ENCODE data around the gene AMT. TPM values are rescaled to one million over a fixed set of nuclear protein-coding genes. Genes with fewer than 3 reads are reported as not detected.
A peak's percentile ranks its signal among the peaks of the same experiment; 100 is the strongest.

Gene AMT, protein sequence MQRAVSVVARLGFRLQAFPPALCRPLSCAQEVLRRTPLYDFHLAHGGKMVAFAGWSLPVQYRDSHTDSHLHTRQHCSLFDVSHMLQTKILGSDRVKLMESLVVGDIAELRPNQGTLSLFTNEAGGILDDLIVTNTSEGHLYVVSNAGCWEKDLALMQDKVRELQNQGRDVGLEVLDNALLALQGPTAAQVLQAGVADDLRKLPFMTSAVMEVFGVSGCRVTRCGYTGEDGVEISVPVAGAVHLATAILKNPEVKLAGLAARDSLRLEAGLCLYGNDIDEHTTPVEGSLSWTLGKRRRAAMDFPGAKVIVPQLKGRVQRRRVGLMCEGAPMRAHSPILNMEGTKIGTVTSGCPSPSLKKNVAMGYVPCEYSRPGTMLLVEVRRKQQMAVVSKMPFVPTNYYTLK
- total RNA-seq (2014; rRNA removed; shearing (Covaris generic)): 48.1 and 60.4 TPM in 2 replicates

DNA sequence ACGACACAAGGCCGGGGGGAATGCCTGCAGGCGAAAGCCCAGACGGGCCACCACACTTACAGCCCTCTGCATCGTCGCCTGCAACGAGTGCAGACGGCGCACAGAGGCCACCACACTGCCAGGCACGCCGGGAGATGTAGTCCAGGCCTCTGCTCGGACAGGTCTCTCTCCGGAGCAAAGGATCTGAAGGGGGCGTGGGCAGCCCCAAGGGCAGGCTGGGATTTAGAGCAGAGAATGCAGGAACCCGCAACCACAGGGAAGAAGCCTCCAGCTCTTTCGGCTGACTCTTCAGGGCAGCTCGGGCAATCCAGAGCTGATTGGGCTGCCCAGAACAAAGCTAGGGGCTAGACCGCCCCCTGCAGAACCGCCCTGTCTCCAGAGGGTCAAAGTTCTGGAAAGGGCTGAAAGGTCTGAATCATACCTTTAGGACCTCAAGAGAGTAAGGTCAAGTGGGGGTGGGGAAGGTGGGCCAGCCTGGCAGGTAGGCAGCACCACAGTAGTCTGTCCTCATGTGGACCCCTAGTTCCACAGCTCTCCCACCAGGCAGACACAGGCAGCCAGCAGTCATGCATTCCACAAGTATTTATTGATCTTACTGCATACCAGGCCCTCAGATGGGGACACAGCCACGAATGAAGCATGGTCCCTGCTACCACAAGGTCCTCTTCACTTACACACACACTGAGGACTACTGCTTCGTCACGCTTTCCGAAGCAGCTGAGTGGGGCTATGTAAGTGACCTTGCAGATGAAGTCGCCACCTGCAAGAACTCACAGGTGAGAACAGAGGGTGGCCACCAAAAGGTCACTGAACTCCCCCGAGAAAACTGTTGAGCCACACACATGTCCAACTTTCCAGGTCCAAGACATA, at the start of gene AMT:
Gene AMT, minus strand, starts transcription at position 95 of the 870 bp plus-strand sequence. Its CDS starts 23 bp downstream, at position 72.
- Histone ChIP-seq H3K27me3 (ENCODE audit: control insufficient read depth, insufficient read depth, low read length) (no peaks in the 10 kb centered on the region), H3K4me3 (ENCODE audit: insufficient read depth, low read depth, low read length) (peak within 1 kb of the TSS; percentile 55), H3K36me3 (replicated peaks; ENCODE audit: control insufficient read depth, insufficient read depth, low read length) (peaks cover 5% of the 10 kb centered on the region)
- peak; percentile 96 for DNase-seq

DNA sequence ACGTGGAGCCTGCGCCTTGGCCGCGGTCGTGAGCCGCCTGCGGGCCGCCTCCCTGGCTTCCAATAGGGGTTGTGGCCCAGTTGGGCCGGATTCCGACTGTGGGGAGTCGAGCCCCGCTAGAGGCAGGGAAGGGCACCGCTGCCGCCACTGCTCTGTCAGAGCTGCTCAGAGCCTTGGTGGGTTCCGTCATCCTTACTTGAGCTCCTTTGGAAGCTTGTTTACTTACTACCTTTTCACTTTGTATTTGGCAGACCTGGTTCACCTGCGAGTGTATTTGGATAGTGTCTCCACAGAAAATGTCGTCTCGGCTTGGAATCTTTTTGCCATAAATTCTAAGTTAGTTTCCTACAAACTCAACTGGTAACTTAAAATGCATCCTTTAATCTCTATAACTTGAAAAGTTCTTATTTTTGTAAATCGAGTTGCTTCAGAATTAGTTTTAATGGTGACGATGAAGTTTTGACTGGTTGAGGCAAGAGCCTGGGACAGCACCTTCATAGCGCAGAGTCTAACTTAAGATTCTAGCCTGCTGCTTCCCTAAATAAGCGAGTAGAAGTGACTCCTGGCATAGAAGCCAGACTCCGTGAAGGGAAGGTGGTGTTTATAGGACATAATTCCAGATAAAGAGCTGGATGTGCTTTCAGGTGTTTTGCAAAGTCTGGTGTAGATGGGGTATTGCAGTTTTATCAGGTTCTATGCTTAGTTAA, 48.6 kb upstream of the AMT start:
- H3K36me3 ChIP-seq (replicated peaks; ENCODE audit: control insufficient read depth, insufficient read depth, low read length): peaks cover 1% of the 10 kb centered on the region; the same call in 1 of the 2 replicates
- H3K27me3 ChIP-seq (ENCODE audit: control insufficient read depth, insufficient read depth, low read length): no peaks in the 10 kb centered on the region
- H3K4me3 ChIP-seq (ENCODE audit: insufficient read depth, low read depth, low read length): peak overlapping the region; percentile 86
- no peak for DNase-seq

DNA sequence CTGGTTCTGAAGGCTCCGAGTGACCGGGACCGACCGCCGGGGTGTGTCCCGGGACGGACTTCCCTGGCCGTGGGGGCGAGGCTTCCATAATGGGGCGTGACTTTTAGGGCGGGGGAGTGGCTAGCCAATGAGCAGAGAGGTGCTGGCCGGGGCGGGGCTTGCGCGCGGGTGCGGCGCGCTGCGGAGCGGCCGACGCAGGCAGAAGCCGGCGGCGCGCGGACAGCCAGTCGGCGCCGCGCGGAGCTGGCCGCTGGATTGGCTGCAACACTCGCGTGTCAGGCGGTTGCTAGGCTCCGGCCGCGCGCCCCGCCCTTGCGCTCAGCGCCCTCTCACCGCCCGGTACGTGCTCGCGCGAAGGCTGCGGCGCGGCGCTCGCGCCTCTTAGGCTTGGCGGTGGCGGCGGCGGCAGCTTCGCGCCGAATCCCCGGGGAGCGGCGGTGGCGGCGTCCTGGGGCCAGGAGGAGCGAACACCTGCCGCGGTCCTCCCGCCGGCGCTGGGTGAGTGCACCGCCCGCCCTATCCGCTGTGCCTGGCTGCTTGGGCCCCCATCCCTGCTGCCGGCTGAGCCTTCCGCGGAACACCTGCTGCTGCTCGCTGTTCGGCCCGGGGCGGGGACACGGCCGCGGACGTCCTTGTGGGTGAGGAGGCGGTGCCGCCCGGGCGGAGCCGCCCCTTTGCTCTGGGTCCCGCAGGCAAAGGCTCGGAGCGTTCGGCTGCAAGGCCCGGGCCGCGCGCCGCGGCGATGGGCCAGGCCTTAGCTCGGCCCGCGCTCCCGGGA, 47.9 kb upstream of the AMT start, which contains the start of gene DAG1:
Gene DAG1, plus strand, starts transcription at position 332 of the 778 bp plus-strand sequence. CDS start 40,268 bp downstream, outside the sequence.
- peak within 1 kb of the TSS; percentile 86 for H3K4me3 ChIP-seq (ENCODE audit: insufficient read depth, low read depth, low read length)
- no peaks in the 10 kb centered on the region for H3K27me3 ChIP-seq (ENCODE audit: control insufficient read depth, insufficient read depth, low read length)
- H3K36me3 ChIP-seq (replicated peaks; ENCODE audit: control insufficient read depth, insufficient read depth, low read length): peaks cover 1% of the 10 kb centered on the region; the same call in 1 of the 2 replicates
- peak; percentile 99 for DNase-seq

DNA sequence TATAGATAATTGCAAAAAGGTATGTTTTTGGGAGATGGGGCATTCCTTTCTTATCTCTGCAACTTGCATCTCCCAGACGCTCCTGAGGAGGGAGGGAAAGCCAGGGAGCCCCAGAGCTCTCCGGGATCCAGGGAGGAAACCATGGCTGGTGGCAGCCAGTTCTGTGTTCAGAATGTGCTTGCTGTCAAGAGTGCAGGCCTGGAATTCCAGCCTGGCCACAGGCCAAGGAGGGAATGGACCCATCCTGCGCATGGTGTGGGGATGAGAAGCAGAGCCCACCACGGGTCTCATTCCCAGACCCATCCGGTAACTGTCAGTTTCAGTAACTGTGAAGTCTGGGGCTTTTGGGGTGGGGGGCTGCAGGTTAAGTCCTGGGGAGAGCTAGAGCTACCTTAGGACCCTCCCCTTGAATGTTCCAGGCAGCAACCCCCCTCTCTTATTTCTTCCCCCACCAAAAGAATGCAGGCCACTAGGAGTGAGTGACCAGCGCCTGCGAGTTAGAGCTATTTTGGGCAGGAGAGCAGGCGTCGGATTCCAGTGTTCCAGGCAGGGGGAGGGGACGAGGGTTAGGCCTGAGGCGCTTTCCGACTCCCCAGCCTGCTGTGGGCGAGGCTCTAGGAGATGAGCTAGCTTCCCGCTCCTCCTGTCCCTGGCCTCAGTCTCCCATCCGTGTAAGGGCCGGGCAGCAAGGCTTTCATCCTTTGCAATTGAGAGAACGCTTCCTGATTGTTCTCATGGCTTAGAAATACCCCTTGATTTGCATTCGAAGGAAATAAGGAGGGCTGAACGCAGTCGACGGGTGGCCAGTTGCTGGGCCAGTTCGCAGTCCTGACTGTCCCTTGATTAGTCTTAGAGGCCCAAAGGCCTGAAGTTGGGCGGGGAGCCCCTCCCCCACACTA, 47.0 kb upstream of the AMT start:
- Histone ChIP-seq H3K4me3 (ENCODE audit: insufficient read depth, low read depth, low read length) (peak overlapping the region; percentile 58), H3K36me3 (replicated peaks; ENCODE audit: control insufficient read depth, insufficient read depth, low read length) (peaks cover 1% of the 10 kb centered on the region; the same call in 1 of the 2 replicates), H3K27me3 (ENCODE audit: control insufficient read depth, insufficient read depth, low read length) (no peaks in the 10 kb centered on the region)
- peak; percentile 80 for DNase-seq

DNA sequence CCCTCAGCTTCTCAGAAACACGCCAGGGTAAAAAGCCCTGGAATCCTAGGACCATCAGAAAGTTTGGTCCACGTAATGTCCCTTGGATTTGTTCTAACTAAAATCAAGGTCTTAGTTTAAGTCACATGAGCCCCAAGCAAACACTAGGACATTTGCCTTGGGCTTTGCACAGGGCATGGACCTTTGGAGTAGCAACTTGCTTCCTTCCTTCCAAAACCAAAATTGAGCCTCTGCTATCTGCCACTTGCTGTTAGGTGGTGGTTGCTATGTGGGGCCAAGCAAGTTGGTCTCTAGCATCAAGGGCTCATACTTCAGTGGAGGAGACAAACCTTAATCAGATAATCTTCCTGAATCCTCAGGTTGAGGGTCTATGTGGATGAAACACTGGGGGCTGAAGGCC, 43.8 kb upstream of the AMT start:
- Histone ChIP-seq H3K36me3 (replicated peaks; ENCODE audit: control insufficient read depth, insufficient read depth, low read length) (no peaks in the 10 kb centered on the region), H3K4me3 (ENCODE audit: insufficient read depth, low read depth, low read length) (no peak overlapping the region), H3K27me3 (ENCODE audit: control insufficient read depth, insufficient read depth, low read length) (no peaks in the 10 kb centered on the region)
- peak; percentile 14 for DNase-seq

DNA sequence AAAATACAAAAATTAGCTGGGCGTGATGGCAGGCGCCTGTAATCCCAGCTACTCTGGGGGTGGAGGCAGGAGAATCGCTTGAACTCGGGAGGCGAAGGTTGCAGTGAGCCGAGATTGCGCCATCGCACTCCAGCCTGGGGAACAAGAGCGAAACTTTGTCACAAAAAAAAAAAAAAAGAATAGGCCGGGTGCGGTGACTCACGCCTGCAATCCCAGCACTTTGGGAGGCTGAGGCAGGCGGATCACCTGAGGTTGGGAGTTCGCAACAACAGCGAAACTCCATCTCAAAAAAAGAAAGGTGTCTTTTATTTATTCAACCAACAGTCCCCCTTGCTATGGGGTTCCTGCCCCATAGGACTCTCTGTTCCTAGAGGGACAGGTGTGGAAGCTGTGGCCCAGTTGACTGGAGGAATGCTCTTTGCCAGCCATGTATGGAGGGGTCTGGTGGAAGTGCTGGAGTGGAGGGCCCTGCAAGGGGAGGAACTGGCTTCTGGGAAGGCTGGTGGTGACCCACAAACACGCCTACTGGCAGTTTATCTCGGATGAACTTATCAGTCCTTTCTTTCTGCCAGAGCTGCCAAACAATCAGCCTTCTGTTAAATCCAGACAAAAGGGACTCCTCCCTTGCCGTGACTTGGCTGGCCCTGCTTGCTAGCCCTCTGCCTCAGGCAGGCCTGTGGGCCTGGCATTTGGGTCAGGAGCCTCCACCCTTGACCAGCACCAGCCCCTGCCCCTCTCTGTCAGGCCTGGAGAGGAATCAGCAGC, 43.2 kb upstream of the AMT start:
- Histone ChIP-seq H3K36me3 (replicated peaks; ENCODE audit: control insufficient read depth, insufficient read depth, low read length) (no peaks in the 10 kb centered on the region), H3K4me3 (ENCODE audit: insufficient read depth, low read depth, low read length) (no peak overlapping the region), H3K27me3 (ENCODE audit: control insufficient read depth, insufficient read depth, low read length) (no peaks in the 10 kb centered on the region)
- DNase-seq: peak; percentile 35

DNA sequence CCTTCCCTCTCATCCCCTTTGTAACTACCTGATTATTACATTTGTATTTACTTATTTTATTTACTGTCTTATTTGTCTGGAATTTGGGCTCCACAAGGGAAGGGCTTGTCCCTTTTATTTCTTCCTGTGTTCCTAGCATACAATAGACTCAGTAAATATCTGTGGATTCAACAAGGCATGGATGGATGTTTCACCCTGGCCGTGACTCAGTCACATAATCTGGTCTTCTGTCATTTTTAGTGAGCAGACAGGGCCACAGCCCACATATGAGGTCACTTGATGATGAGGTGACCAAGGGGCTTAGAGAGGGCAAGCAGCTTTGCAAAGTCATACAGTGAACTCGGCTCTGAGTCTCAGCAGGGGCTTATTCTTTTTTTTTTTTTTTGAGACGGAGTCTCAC, 39.9 kb upstream of the AMT start:
- Histone ChIP-seq H3K4me3 (ENCODE audit: insufficient read depth, low read depth, low read length) (no peak overlapping the region), H3K36me3 (replicated peaks; ENCODE audit: control insufficient read depth, insufficient read depth, low read length) (no peaks in the 10 kb centered on the region), H3K27me3 (ENCODE audit: control insufficient read depth, insufficient read depth, low read length) (no peaks in the 10 kb centered on the region)
- peak; percentile 28 for DNase-seq

DNA sequence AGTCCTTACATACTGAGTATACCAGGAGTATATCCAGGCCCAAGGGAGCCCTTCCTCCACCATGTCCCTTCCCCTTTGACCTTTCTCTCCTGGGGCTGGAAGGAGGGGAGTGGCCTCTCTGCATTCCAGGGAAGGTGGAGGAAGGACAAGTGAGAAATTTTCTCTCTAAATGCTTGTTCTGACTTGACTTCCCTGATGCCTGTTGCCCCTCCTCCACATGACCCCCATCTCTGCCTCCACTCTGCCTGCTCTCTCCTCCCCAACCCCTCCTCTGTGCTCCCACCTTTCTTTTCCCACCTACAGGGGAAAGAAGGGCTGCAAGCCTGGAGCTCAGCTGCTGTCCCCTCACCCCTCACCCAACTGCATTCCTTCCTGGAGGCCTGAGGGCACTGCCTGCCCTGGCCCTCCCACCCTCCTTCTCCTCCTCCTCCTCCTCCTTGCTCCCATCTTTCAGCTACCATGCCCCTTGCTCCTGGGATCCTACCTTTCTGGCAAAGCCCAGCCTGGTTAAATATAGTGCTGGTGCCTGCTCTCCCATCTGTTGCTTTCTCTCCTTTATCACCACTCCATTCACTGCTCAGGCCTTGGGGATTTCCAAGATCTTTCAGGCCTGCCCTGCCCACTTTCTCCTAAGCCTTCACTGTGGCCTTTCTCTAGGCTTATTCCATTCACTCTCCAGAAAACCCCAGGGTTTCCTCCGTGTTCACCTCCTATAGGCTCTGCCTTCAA, 39.3 kb upstream of the AMT start:
- DNase-seq: peak; percentile 72
- Histone ChIP-seq H3K4me3 (ENCODE audit: insufficient read depth, low read depth, low read length) (no peak overlapping the region), H3K27me3 (ENCODE audit: control insufficient read depth, insufficient read depth, low read length) (no peaks in the 10 kb centered on the region), H3K36me3 (replicated peaks; ENCODE audit: control insufficient read depth, insufficient read depth, low read length) (no peaks in the 10 kb centered on the region)

DNA sequence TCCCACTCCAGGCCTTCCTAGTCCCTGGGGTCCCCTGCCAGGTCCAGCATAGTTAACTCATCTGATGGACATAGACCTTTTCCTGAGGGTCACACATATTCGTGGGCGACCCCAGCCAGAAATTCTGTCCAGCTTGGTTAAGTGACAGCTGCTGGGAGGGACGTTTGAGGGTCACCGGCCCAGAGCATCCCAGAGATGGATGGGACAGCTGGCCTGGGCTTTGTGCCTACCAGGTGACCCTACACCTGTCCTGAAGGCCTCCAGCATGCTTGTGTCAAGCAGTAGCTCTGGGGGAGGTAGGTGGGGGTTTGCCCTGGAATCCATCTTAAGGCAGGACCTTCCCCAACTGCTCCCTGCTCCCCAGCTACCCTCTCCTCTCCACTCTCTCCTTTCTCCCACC, 38.7 kb upstream of the AMT start:
- no peak overlapping the region for H3K4me3 ChIP-seq (ENCODE audit: insufficient read depth, low read depth, low read length)
- no peaks in the 10 kb centered on the region for H3K27me3 ChIP-seq (ENCODE audit: control insufficient read depth, insufficient read depth, low read length)
- H3K36me3 ChIP-seq (replicated peaks; ENCODE audit: control insufficient read depth, insufficient read depth, low read length): no peaks in the 10 kb centered on the region
- no peak for DNase-seq

DNA sequence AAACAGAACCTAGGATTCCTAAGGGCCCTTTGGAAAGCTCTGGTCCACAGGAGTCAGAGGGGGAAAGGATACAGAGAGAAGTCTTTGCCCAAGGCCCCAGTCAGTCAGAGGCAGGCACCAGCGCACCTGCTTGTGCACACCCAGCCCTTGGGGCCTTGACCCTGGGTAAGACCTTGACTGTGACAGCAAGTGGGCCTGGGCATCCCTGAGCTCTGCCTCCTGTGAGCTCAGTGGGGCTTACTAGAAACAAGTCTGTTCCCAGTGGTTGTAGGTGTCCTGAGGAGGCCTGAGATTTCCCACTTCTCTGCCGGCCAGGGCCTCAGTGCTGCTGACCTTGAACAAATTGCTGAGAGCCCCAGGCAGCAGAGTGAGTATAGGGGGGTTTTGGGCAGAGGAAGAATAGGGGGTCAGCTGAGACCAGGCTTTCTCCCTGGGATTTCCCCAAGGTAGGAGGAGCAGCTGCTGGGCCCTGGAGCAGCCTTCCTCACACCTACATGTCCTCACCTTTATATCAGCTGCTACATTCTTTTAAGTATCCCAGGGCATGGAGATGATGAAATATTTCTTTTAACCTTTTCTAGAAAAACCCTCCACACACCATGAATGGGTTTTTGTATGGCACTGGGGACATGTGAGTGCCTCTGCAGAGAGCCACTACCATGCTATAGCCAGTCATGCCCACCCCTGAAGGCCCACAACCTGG, 38.1 kb upstream of the AMT start:
- Histone ChIP-seq H3K4me3 (ENCODE audit: insufficient read depth, low read depth, low read length) (no peak overlapping the region), H3K36me3 (replicated peaks; ENCODE audit: control insufficient read depth, insufficient read depth, low read length) (no peaks in the 10 kb centered on the region), H3K27me3 (ENCODE audit: control insufficient read depth, insufficient read depth, low read length) (no peaks in the 10 kb centered on the region)
- DNase-seq: no peak

DNA sequence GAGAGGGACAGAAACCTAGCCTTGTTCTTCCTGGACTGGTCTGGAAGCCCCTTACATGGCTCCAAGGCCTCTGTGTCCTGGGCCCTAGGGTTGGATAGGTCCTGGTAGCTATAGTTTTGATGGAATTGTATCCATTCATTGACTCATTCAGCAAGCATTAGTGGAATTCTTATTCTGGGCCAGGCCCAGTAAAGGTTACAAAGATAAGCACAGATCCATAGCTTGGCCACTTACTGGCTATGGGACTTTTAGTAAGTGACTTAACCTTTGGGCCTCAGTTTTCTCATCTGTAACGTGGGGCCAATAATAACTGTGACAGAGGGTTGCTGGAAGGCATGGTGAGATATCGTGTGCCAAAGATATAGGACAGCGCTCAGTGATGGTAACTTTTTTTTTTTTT, 34.2 kb upstream of the AMT start:
- Histone ChIP-seq H3K36me3 (replicated peaks; ENCODE audit: control insufficient read depth, insufficient read depth, low read length) (no peaks in the 10 kb centered on the region), H3K27me3 (ENCODE audit: control insufficient read depth, insufficient read depth, low read length) (no peaks in the 10 kb centered on the region), H3K4me3 (ENCODE audit: insufficient read depth, low read depth, low read length) (no peak overlapping the region)
- DNase-seq: no peak
